Progenitor cell of endocrine pancreas (in vitro differentiated cells): ENCODE measurements around the gene SAMD15. TPM values are rescaled to one million over a fixed set of nuclear protein-coding genes. Genes with fewer than 3 reads are reported as not detected.

Experiments
- DNase-seq: peaks from one replicate; pipeline ENCODE4 v3.0.0; 2021; ENCODE audit warnings: low spot score; ENCODE audit not compliant: unreplicated experiment
- H3K27ac Mint-ChIP-seq: 2 replicates; pipeline ENCODE4 v1.8.0; 2021; ENCODE audit warnings: mild to moderate bottlenecking, moderate library complexity, mixed read lengths
- H3K27me3 Mint-ChIP-seq: 2 replicates; pipeline ENCODE4 v1.8.0; 2021; ENCODE audit warnings: mixed read lengths
- H3K36me3 Mint-ChIP-seq: 2 replicates; pipeline ENCODE4 v1.8.0; 2022; ENCODE audit warnings: mixed read lengths; ENCODE audit not compliant: insufficient read depth
- H3K4me1 Mint-ChIP-seq: 2 replicates; pipeline ENCODE4 v1.8.0; 2021; ENCODE audit warnings: low read depth, mixed read lengths
- H3K4me3 Mint-ChIP-seq: 2 replicates; pipeline ENCODE4 v1.8.0; 2021; ENCODE audit warnings: low read depth, mild to moderate bottlenecking, moderate library complexity, mixed read lengths
- H3K9me3 Mint-ChIP-seq: 2 replicates; pipeline ENCODE4 v1.8.0; 2021; ENCODE audit warnings: low read depth, mixed read lengths
- CTCF ChIP-seq: fragments of 200-600 bp; sonication (generic); IDR thresholded peaks from one replicate; pipeline ENCODE4 v1.5.0; 2021; ENCODE audit warnings: antibody characterized with exemption, mild to moderate bottlenecking; ENCODE audit not compliant: unreplicated experiment
- total RNA-seq: library from RNA; stranded (reverse); gene quantifications from 2 replicates; pipeline ENCODE4 v1.2.1, GENCODE V29; 2021

SAMD15 gene
- total RNA-seq, 1 donor from 2014 or later, result 10.7 TPM

GRCh38 chr14:77339407-77339806 is 37.8 kb upstream of the SAMD15 start:
- no peak overlapping the region for H3K4me3 Mint-ChIP-seq
- no peaks in the 10 kb centered on the region for H3K27me3 Mint-ChIP-seq
- H3K9me3 Mint-ChIP-seq, result no peaks in the 10 kb centered on the region
- H3K27ac Mint-ChIP-seq, result no peak overlapping the region
- DNase-seq, result no peak
- H3K4me1 Mint-ChIP-seq, result peaks cover 57% of the 10 kb centered on the region
- no peak for TF ChIP-seq CTCF
- H3K36me3 Mint-ChIP-seq, result peaks cover 30% of the 10 kb centered on the region

- no peaks in the 10 kb centered on the region for H3K27me3 Mint-ChIP-seq
- no peak overlapping the region for H3K27ac Mint-ChIP-seq
- H3K36me3 Mint-ChIP-seq, result peaks cover 30% of the 10 kb centered on the region
- no peak overlapping the region for H3K4me3 Mint-ChIP-seq
- H3K9me3 Mint-ChIP-seq, result no peaks in the 10 kb centered on the region
- DNase-seq, result no peak
- peaks cover 50% of the 10 kb centered on the region for H3K4me1 Mint-ChIP-seq
- TF ChIP-seq CTCF, result no peak
Observed at GRCh38 chr14:77340389-77340788, 36.8 kb upstream of the SAMD15 start.

- peaks cover 41% of the 10 kb centered on the region for H3K4me1 Mint-ChIP-seq
- TF ChIP-seq CTCF, result no peak
- DNase-seq, result no peak
Observed at GRCh38 chr14:77342726-77343397, 34.3 kb upstream of the SAMD15 start.

GRCh38 chr14:77343662-77344061 is 33.5 kb upstream of the SAMD15 start:
- Mint-ChIP-seq H3K9me3 (no peaks in the 10 kb centered on the region), H3K36me3 (peaks cover 38% of the 10 kb centered on the region), H3K27me3 (no peaks in the 10 kb centered on the region), H3K4me1 (peaks cover 34% of the 10 kb centered on the region), H3K4me3 (no peak overlapping the region), H3K27ac (no peak overlapping the region)
- no peak for TF ChIP-seq CTCF
- DNase-seq, result no peak

More at GRCh38 chr14:77342726-77343397, 34.3 kb upstream of the SAMD15 start:
- Mint-ChIP-seq H3K9me3 (no peaks in the 10 kb centered on the region), H3K4me3 (no peak overlapping the region), H3K27me3 (no peaks in the 10 kb centered on the region), H3K36me3 (peaks cover 38% of the 10 kb centered on the region), H3K27ac (no peak overlapping the region)

- Mint-ChIP-seq H3K9me3 (no peaks in the 10 kb centered on the region), H3K4me3 (no peak overlapping the region), H3K27me3 (no peaks in the 10 kb centered on the region), H3K36me3 (peaks cover 40% of the 10 kb centered on the region), H3K4me1 (peaks cover 30% of the 10 kb centered on the region), H3K27ac (no peak overlapping the region)
- no peak for DNase-seq
- no peak for TF ChIP-seq CTCF
Observed at GRCh38 chr14:77344377-77344996, 32.7 kb upstream of the SAMD15 start.
